ENCODE measurements around the gene KLK14.
A peak's percentile ranks its signal among the peaks of the same experiment; 100 is the strongest.

KLK14 gene

GRCh38 chr19:51063664-51064063, 19.0 kb downstream of the KLK14 start:
- Histone ChIP-seq H3K9ac (ENCODE audit: low read length) (no peak overlapping the region), H3K4me3 (ENCODE audit: low read length) (no peak overlapping the region), H3K27me3 (ENCODE audit: control insufficient read depth, insufficient read depth, low read length) (peaks cover 4% of the 10 kb centered on the region), H3K36me3 (ENCODE audit: control insufficient read depth, low read depth, low read length) (no peaks in the 10 kb centered on the region), H3K4me1 (ENCODE audit: control insufficient read depth, low read depth, low read length) (peaks cover 8% of the 10 kb centered on the region), H3K27ac (ENCODE audit: low read length) (no peak overlapping the region), H3K9me3 (ENCODE audit: control insufficient read depth, low read depth, low read length) (no peaks in the 10 kb centered on the region)

- H3K27me3 ChIP-seq (ENCODE audit: control insufficient read depth, insufficient read depth, low read length) = peaks cover under 1% of the 10 kb centered on the region
- H3K36me3 ChIP-seq (ENCODE audit: control insufficient read depth, low read depth, low read length) = no peaks in the 10 kb centered on the region
- H3K4me1 ChIP-seq (ENCODE audit: control insufficient read depth, low read depth, low read length) = peaks cover 8% of the 10 kb centered on the region
- H3K4me3 ChIP-seq (ENCODE audit: low read length) = no peak overlapping the region
- H3K9me3 ChIP-seq (ENCODE audit: control insufficient read depth, low read depth, low read length) = no peaks in the 10 kb centered on the region
- H3K9ac ChIP-seq (ENCODE audit: low read length) = no peak overlapping the region
- no peak overlapping the region for H3K27ac ChIP-seq (ENCODE audit: low read length)
Observed at GRCh38 chr19:51060973-51061372, 21.7 kb downstream of the KLK14 start.

GRCh38 chr19:51060336-51060735, 22.4 kb downstream of the KLK14 start:
- Histone ChIP-seq H3K9me3 (ENCODE audit: control insufficient read depth, low read depth, low read length) (no peaks in the 10 kb centered on the region), H3K4me3 (ENCODE audit: low read length) (no peak overlapping the region), H3K27me3 (ENCODE audit: control insufficient read depth, insufficient read depth, low read length) (no peaks in the 10 kb centered on the region), H3K4me1 (ENCODE audit: control insufficient read depth, low read depth, low read length) (peaks cover 2% of the 10 kb centered on the region), H3K36me3 (ENCODE audit: control insufficient read depth, low read depth, low read length) (no peaks in the 10 kb centered on the region), H3K9ac (ENCODE audit: low read length) (no peak overlapping the region), H3K27ac (ENCODE audit: low read length) (no peak overlapping the region)

GRCh38 chr19:51059715-51060114, 23.0 kb downstream of the KLK14 start:
- Histone ChIP-seq H3K4me1 (ENCODE audit: control insufficient read depth, low read depth, low read length) (no peaks in the 10 kb centered on the region), H3K27ac (ENCODE audit: low read length) (no peak overlapping the region), H3K9ac (ENCODE audit: low read length) (no peak overlapping the region), H3K9me3 (ENCODE audit: control insufficient read depth, low read depth, low read length) (no peaks in the 10 kb centered on the region), H3K27me3 (ENCODE audit: control insufficient read depth, insufficient read depth, low read length) (no peaks in the 10 kb centered on the region), H3K4me3 (ENCODE audit: low read length) (no peak overlapping the region), H3K36me3 (ENCODE audit: control insufficient read depth, low read depth, low read length) (no peaks in the 10 kb centered on the region)

- H3K4me1 ChIP-seq (ENCODE audit: control insufficient read depth, low read depth, low read length) = no peaks in the 10 kb centered on the region
- no peak overlapping the region for H3K27ac ChIP-seq (ENCODE audit: low read length)
- no peaks in the 10 kb centered on the region for H3K36me3 ChIP-seq (ENCODE audit: control insufficient read depth, low read depth, low read length)
- H3K9ac ChIP-seq (ENCODE audit: low read length) = no peak overlapping the region
- no peak overlapping the region for H3K4me3 ChIP-seq (ENCODE audit: low read length)
- H3K27me3 ChIP-seq (ENCODE audit: control insufficient read depth, insufficient read depth, low read length) = no peaks in the 10 kb centered on the region
- no peaks in the 10 kb centered on the region for H3K9me3 ChIP-seq (ENCODE audit: control insufficient read depth, low read depth, low read length)
Observed at GRCh38 chr19:51055866-51056265, 26.8 kb downstream of the KLK14 start.

GRCh38 chr19:51047031-51047335, 35.7 kb downstream of the KLK14 start:
- Histone ChIP-seq H3K27me3 (ENCODE audit: control insufficient read depth, insufficient read depth, low read length) (no peaks in the 10 kb centered on the region), H3K36me3 (ENCODE audit: control insufficient read depth, low read depth, low read length) (no peaks in the 10 kb centered on the region), H3K4me3 (ENCODE audit: low read length) (peak overlapping the region; percentile 18), H3K9me3 (ENCODE audit: control insufficient read depth, low read depth, low read length) (peaks cover 3% of the 10 kb centered on the region), H3K27ac (ENCODE audit: low read length) (peak overlapping the region; percentile 44), H3K9ac (ENCODE audit: low read length) (peak overlapping the region; percentile 34), H3K4me1 (ENCODE audit: control insufficient read depth, low read depth, low read length) (peaks cover 19% of the 10 kb centered on the region)

- Histone ChIP-seq H3K4me1 (ENCODE audit: control insufficient read depth, low read depth, low read length) (peaks cover 19% of the 10 kb centered on the region), H3K4me3 (ENCODE audit: low read length) (no peak overlapping the region), H3K27me3 (ENCODE audit: control insufficient read depth, insufficient read depth, low read length) (no peaks in the 10 kb centered on the region), H3K27ac (ENCODE audit: low read length) (no peak overlapping the region), H3K9ac (ENCODE audit: low read length) (no peak overlapping the region), H3K36me3 (ENCODE audit: control insufficient read depth, low read depth, low read length) (no peaks in the 10 kb centered on the region), H3K9me3 (ENCODE audit: control insufficient read depth, low read depth, low read length) (no peaks in the 10 kb centered on the region)
Observed at GRCh38 chr19:51044327-51044726, 38.4 kb downstream of the KLK14 start.

GRCh38 chr19:51043497-51043896, 39.2 kb downstream of the KLK14 start:
- Histone ChIP-seq H3K9ac (ENCODE audit: low read length) (no peak overlapping the region), H3K4me1 (ENCODE audit: control insufficient read depth, low read depth, low read length) (peaks cover 18% of the 10 kb centered on the region), H3K36me3 (ENCODE audit: control insufficient read depth, low read depth, low read length) (no peaks in the 10 kb centered on the region), H3K27me3 (ENCODE audit: control insufficient read depth, insufficient read depth, low read length) (no peaks in the 10 kb centered on the region), H3K9me3 (ENCODE audit: control insufficient read depth, low read depth, low read length) (no peaks in the 10 kb centered on the region), H3K4me3 (ENCODE audit: low read length) (no peak overlapping the region), H3K27ac (ENCODE audit: low read length) (no peak overlapping the region)

GRCh38 chr19:51040151-51040550, 42.5 kb downstream of the KLK14 start:
- H3K27me3 ChIP-seq (ENCODE audit: control insufficient read depth, insufficient read depth, low read length) = no peaks in the 10 kb centered on the region
- no peaks in the 10 kb centered on the region for H3K9me3 ChIP-seq (ENCODE audit: control insufficient read depth, low read depth, low read length)
- no peak overlapping the region for H3K4me3 ChIP-seq (ENCODE audit: low read length)
- no peak overlapping the region for H3K27ac ChIP-seq (ENCODE audit: low read length)
- H3K4me1 ChIP-seq (ENCODE audit: control insufficient read depth, low read depth, low read length) = no peaks in the 10 kb centered on the region
- no peak overlapping the region for H3K9ac ChIP-seq (ENCODE audit: low read length)
- H3K36me3 ChIP-seq (ENCODE audit: control insufficient read depth, low read depth, low read length) = no peaks in the 10 kb centered on the region

- no peaks in the 10 kb centered on the region for H3K36me3 ChIP-seq (ENCODE audit: control insufficient read depth, low read depth, low read length)
- no peak overlapping the region for H3K9ac ChIP-seq (ENCODE audit: low read length)
- H3K4me3 ChIP-seq (ENCODE audit: low read length) = no peak overlapping the region
- no peak overlapping the region for H3K27ac ChIP-seq (ENCODE audit: low read length)
- H3K27me3 ChIP-seq (ENCODE audit: control insufficient read depth, insufficient read depth, low read length) = no peaks in the 10 kb centered on the region
- H3K4me1 ChIP-seq (ENCODE audit: control insufficient read depth, low read depth, low read length) = no peaks in the 10 kb centered on the region
- H3K9me3 ChIP-seq (ENCODE audit: control insufficient read depth, low read depth, low read length) = no peaks in the 10 kb centered on the region
Observed at GRCh38 chr19:51036519-51036918, 46.2 kb downstream of the KLK14 start.

GRCh38 chr19:51034704-51035103, 48.0 kb downstream of the KLK14 start, which contains the start of gene KLK12:
Gene KLK12, minus strand, starts transcription at chr19:51035002. Its CDS starts 381 bp downstream, at chr19:51034621.
- Histone ChIP-seq H3K4me3 (ENCODE audit: low read length) (no peak within 1 kb of the TSS), H3K27me3 (ENCODE audit: control insufficient read depth, insufficient read depth, low read length) (no peaks in the 10 kb centered on the region), H3K9me3 (ENCODE audit: control insufficient read depth, low read depth, low read length) (no peaks in the 10 kb centered on the region), H3K27ac (ENCODE audit: low read length) (no peak within 1 kb of the TSS), H3K36me3 (ENCODE audit: control insufficient read depth, low read depth, low read length) (no peaks in the 10 kb centered on the region), H3K4me1 (ENCODE audit: control insufficient read depth, low read depth, low read length) (no peaks in the 10 kb centered on the region), H3K9ac (ENCODE audit: low read length) (no peak within 1 kb of the TSS)

GRCh38 chr19:51031880-51032225, 50.8 kb downstream of the KLK14 start:
- Histone ChIP-seq H3K9ac (ENCODE audit: low read length) (no peak overlapping the region), H3K27me3 (ENCODE audit: control insufficient read depth, insufficient read depth, low read length) (no peaks in the 10 kb centered on the region), H3K36me3 (ENCODE audit: control insufficient read depth, low read depth, low read length) (no peaks in the 10 kb centered on the region)

More at GRCh38 chr19:51031880-51032225, 50.8 kb downstream of the KLK14 start:
- Histone ChIP-seq H3K4me3 (ENCODE audit: low read length) (no peak overlapping the region), H3K4me1 (ENCODE audit: control insufficient read depth, low read depth, low read length) (no peaks in the 10 kb centered on the region), H3K9me3 (ENCODE audit: control insufficient read depth, low read depth, low read length) (no peaks in the 10 kb centered on the region), H3K27ac (ENCODE audit: low read length) (no peak overlapping the region)
